ENCODE measurements around the gene MAL.

Gene MAL

GRCh38 chr2:95044601-95045000, 19.1 kb downstream of the MAL start:
- TF ChIP-seq CTCF (IDR thresholded peaks at IDR 0.05; ENCODE audit: low read depth, low read length) (no peak), MYC (IDR thresholded peaks at IDR 0.05; ENCODE audit: low read depth, low read length) (no peak), MAX (IDR thresholded peaks at IDR 0.05; ENCODE audit: low read depth, low read length) (no peak), POLR2A (IDR thresholded peaks at IDR 0.05; ENCODE audit: extremely low read depth, insufficient read length) (no peak)
- DNase-seq (ENCODE audit: low read depth): no peak
- H3K4me3 ChIP-seq (ENCODE audit: low read depth, low read length): no peak overlapping the region

GRCh38 chr2:95046371-95047112, 21.0 kb downstream of the MAL start:
- no peak overlapping the region for H3K4me3 ChIP-seq (ENCODE audit: low read depth, low read length)
- no peak for TF ChIP-seq POLR2A (IDR thresholded peaks at IDR 0.05; ENCODE audit: extremely low read depth, insufficient read length)
- TF ChIP-seq CTCF (IDR thresholded peaks at IDR 0.05; ENCODE audit: low read depth, low read length): no peak
- TF ChIP-seq MYC (IDR thresholded peaks at IDR 0.05; ENCODE audit: low read depth, low read length): no peak
- TF ChIP-seq MAX (IDR thresholded peaks at IDR 0.05; ENCODE audit: low read depth, low read length): no peak
- DNase-seq (ENCODE audit: low read depth): no peak

GRCh38 chr2:95047629-95048510, 22.4 kb downstream of the MAL start:
- no peak overlapping the region for H3K4me3 ChIP-seq (ENCODE audit: low read depth, low read length)
- no peak for DNase-seq (ENCODE audit: low read depth)
- TF ChIP-seq MAX (IDR thresholded peaks at IDR 0.05; ENCODE audit: low read depth, low read length): no peak
- TF ChIP-seq MYC (IDR thresholded peaks at IDR 0.05; ENCODE audit: low read depth, low read length): no peak
- TF ChIP-seq POLR2A (IDR thresholded peaks at IDR 0.05; ENCODE audit: extremely low read depth, insufficient read length): no peak
- no peak for TF ChIP-seq CTCF (IDR thresholded peaks at IDR 0.05; ENCODE audit: low read depth, low read length)

- no peak overlapping the region for H3K4me3 ChIP-seq (ENCODE audit: low read depth, low read length)
- no peak for TF ChIP-seq POLR2A (IDR thresholded peaks at IDR 0.05; ENCODE audit: extremely low read depth, insufficient read length)
- TF ChIP-seq CTCF (IDR thresholded peaks at IDR 0.05; ENCODE audit: low read depth, low read length): no peak
- TF ChIP-seq MAX (IDR thresholded peaks at IDR 0.05; ENCODE audit: low read depth, low read length): no peak
- no peak for TF ChIP-seq MYC (IDR thresholded peaks at IDR 0.05; ENCODE audit: low read depth, low read length)
- DNase-seq (ENCODE audit: low read depth): no peak
Observed at GRCh38 chr2:95048825-95049682, 23.5 kb downstream of the MAL start.

GRCh38 chr2:95049683-95049955, 24.1 kb downstream of the MAL start:
- no peak for DNase-seq (ENCODE audit: low read depth)
- no peak overlapping the region for H3K4me3 ChIP-seq (ENCODE audit: low read depth, low read length)
- TF ChIP-seq MAX (IDR thresholded peaks at IDR 0.05; ENCODE audit: low read depth, low read length) (no peak), MYC (IDR thresholded peaks at IDR 0.05; ENCODE audit: low read depth, low read length) (no peak)
